ENCODE results near the gene TOX2. TPM values are rescaled to one million over a fixed set of nuclear protein-coding genes. Genes with fewer than 3 reads are reported as not detected.

The TOX2 gene
- total RNA-seq, 2 donors from 2014 or later = 4.0 to 5.6 TPM

- ATAC-seq (no peak), DNase-seq (ENCODE audit: low spot score) (no peak)
- peaks cover 51 to 68% of the 10 kb centered on the region in 2 donors for H3K27me3 Mint-ChIP-seq
- peaks cover 42 to 43% of the 10 kb centered on the region in 2 donors for H3K4me1 Mint-ChIP-seq (ENCODE audit: low read depth in 2 of 2)
- H3K27ac Mint-ChIP-seq = no peak overlapping the region
- no peak overlapping the region for H3K4me3 Mint-ChIP-seq
- no peaks in the 10 kb centered on the region for H3K36me3 Mint-ChIP-seq
- no peaks in the 10 kb centered on the region for H3K9me3 Mint-ChIP-seq
Observed at GRCh38 chr20:43921227-43921780, 6.7 kb downstream of the TOX2 start.

- Mint-ChIP-seq H3K27ac (peak overlapping the region in 1 of 2 donors; percentile 46), H3K4me3 (no peak overlapping the region), H3K4me1 (ENCODE audit: low read depth in 2 of 2) (peaks cover 41% of the 10 kb centered on the region in 2 donors), H3K9me3 (no peaks in the 10 kb centered on the region), H3K27me3 (peaks cover 49 to 68% of the 10 kb centered on the region in 2 donors), H3K36me3 (no peaks in the 10 kb centered on the region)
- DNase-seq (ENCODE audit: low spot score) = no peak
- no peak for ATAC-seq
Observed at GRCh38 chr20:43922614-43923013, 8.0 kb downstream of the TOX2 start.

- Mint-ChIP-seq H3K9me3 (no peaks in the 10 kb centered on the region), H3K27me3 (peaks cover 50 to 75% of the 10 kb centered on the region in 2 donors), H3K4me3 (no peak overlapping the region), H3K4me1 (ENCODE audit: low read depth in 2 of 2) (peaks cover 41% of the 10 kb centered on the region in 2 donors), H3K27ac (peak overlapping the region in 1 of 2 donors; percentile 46), H3K36me3 (no peaks in the 10 kb centered on the region)
- no peak for DNase-seq (ENCODE audit: low spot score)
- no peak for ATAC-seq
Observed at GRCh38 chr20:43923322-43923721, 8.7 kb downstream of the TOX2 start.

GRCh38 chr20:43923917-43924316 is 9.3 kb downstream of the TOX2 start:
- Mint-ChIP-seq H3K27me3 (peaks cover 52 to 75% of the 10 kb centered on the region in 2 donors), H3K36me3 (no peaks in the 10 kb centered on the region), H3K4me3 (peak overlapping the region; percentile 40), H3K9me3 (no peaks in the 10 kb centered on the region), H3K4me1 (ENCODE audit: low read depth in 2 of 2) (peaks cover 41% of the 10 kb centered on the region in 2 donors), H3K27ac (peak overlapping the region in 1 of 2 donors; percentile 46)
- DNase-seq (ENCODE audit: low spot score) (no peak), ATAC-seq (no peak)

GRCh38 chr20:43925215-43925614 is 10.6 kb downstream of the TOX2 start:
- Mint-ChIP-seq H3K36me3 (no peaks in the 10 kb centered on the region), H3K4me3 (peak overlapping the region; percentile 54), H3K27ac (no peak overlapping the region), H3K9me3 (no peaks in the 10 kb centered on the region), H3K27me3 (peaks cover 54 to 75% of the 10 kb centered on the region in 2 donors), H3K4me1 (ENCODE audit: low read depth in 2 of 2) (peaks cover 39 to 41% of the 10 kb centered on the region in 2 donors)
- peak; percentile 77 for DNase-seq (ENCODE audit: low spot score)
- peak; percentile 69 to 72 for ATAC-seq

GRCh38 chr20:43925801-43926200 is 11.1 kb downstream of the TOX2 start:
- ATAC-seq = no peak
- H3K4me3 Mint-ChIP-seq = peak overlapping the region; percentile 54
- no peaks in the 10 kb centered on the region for H3K36me3 Mint-ChIP-seq
- peaks cover 39 to 41% of the 10 kb centered on the region in 2 donors for H3K4me1 Mint-ChIP-seq (ENCODE audit: low read depth in 2 of 2)
- H3K27me3 Mint-ChIP-seq = peaks cover 52 to 70% of the 10 kb centered on the region in 2 donors
- no peak for DNase-seq (ENCODE audit: low spot score)
- H3K9me3 Mint-ChIP-seq = no peaks in the 10 kb centered on the region
- H3K27ac Mint-ChIP-seq = no peak overlapping the region

- peaks cover 37 to 38% of the 10 kb centered on the region in 2 donors for H3K4me1 Mint-ChIP-seq (ENCODE audit: low read depth in 2 of 2)
- DNase-seq (ENCODE audit: low spot score) (no peak), ATAC-seq (no peak)
- no peaks in the 10 kb centered on the region for H3K9me3 Mint-ChIP-seq
- no peaks in the 10 kb centered on the region for H3K36me3 Mint-ChIP-seq
- H3K27me3 Mint-ChIP-seq = peaks cover 54 to 75% of the 10 kb centered on the region in 2 donors
- peak overlapping the region; percentile 36 for H3K4me3 Mint-ChIP-seq
- no peak overlapping the region for H3K27ac Mint-ChIP-seq
Observed at GRCh38 chr20:43926287-43927050, 11.8 kb downstream of the TOX2 start.

- DNase-seq (ENCODE audit: low spot score) (no peak), ATAC-seq (no peak)
- Mint-ChIP-seq H3K9me3 (no peaks in the 10 kb centered on the region), H3K27me3 (peaks cover 50 to 57% of the 10 kb centered on the region in 2 donors), H3K27ac (peak overlapping the region in 1 of 2 donors; percentile 30), H3K36me3 (no peaks in the 10 kb centered on the region), H3K4me3 (no peak overlapping the region), H3K4me1 (ENCODE audit: low read depth in 2 of 2) (peaks cover 0 to 4% of the 10 kb centered on the region in 2 donors)
Observed at GRCh38 chr20:43931976-43932375, 17.3 kb downstream of the TOX2 start.

GRCh38 chr20:43934833-43935232 is 20.2 kb downstream of the TOX2 start:
- Mint-ChIP-seq H3K36me3 (no peaks in the 10 kb centered on the region), H3K4me1 (ENCODE audit: low read depth in 2 of 2) (peaks cover 7 to 10% of the 10 kb centered on the region in 2 donors), H3K4me3 (no peak overlapping the region), H3K27ac (peak overlapping the region in 1 of 2 donors; percentile 8), H3K27me3 (peaks cover 46 to 50% of the 10 kb centered on the region in 2 donors), H3K9me3 (no peaks in the 10 kb centered on the region)
- DNase-seq (ENCODE audit: low spot score) = no peak
- no peak for ATAC-seq

- Mint-ChIP-seq H3K27me3 (peaks cover 49 to 53% of the 10 kb centered on the region in 2 donors), H3K4me3 (no peak overlapping the region), H3K27ac (no peak overlapping the region), H3K9me3 (no peaks in the 10 kb centered on the region), H3K36me3 (no peaks in the 10 kb centered on the region), H3K4me1 (ENCODE audit: low read depth in 2 of 2) (peaks cover 14 to 20% of the 10 kb centered on the region in 2 donors)
- DNase-seq (ENCODE audit: low spot score) (no peak), ATAC-seq (no peak)
Observed at GRCh38 chr20:43936104-43936770, 21.6 kb downstream of the TOX2 start.

GRCh38 chr20:43936805-43937204 is 22.2 kb downstream of the TOX2 start:
- DNase-seq (ENCODE audit: low spot score) = no peak
- Mint-ChIP-seq H3K4me3 (no peak overlapping the region), H3K9me3 (no peaks in the 10 kb centered on the region), H3K4me1 (ENCODE audit: low read depth in 2 of 2) (peaks cover 18 to 24% of the 10 kb centered on the region in 2 donors), H3K27ac (no peak overlapping the region), H3K36me3 (no peaks in the 10 kb centered on the region), H3K27me3 (peaks cover 46 to 47% of the 10 kb centered on the region in 2 donors)
- no peak for ATAC-seq

- H3K4me1 Mint-ChIP-seq (ENCODE audit: low read depth in 2 of 2) = peaks cover 22 to 32% of the 10 kb centered on the region in 2 donors
- ATAC-seq (no peak), DNase-seq (ENCODE audit: low spot score) (no peak)
- no peaks in the 10 kb centered on the region for H3K36me3 Mint-ChIP-seq
- no peak overlapping the region for H3K4me3 Mint-ChIP-seq
- no peak overlapping the region for H3K27ac Mint-ChIP-seq
- H3K9me3 Mint-ChIP-seq = no peaks in the 10 kb centered on the region
- peaks cover 40% of the 10 kb centered on the region in 2 donors for H3K27me3 Mint-ChIP-seq
Observed at GRCh38 chr20:43937591-43937990, 22.9 kb downstream of the TOX2 start.

GRCh38 chr20:43938017-43938655 is 23.5 kb downstream of the TOX2 start:
- H3K36me3 Mint-ChIP-seq = no peaks in the 10 kb centered on the region
- H3K27ac Mint-ChIP-seq = no peak overlapping the region
- no peak for DNase-seq (ENCODE audit: low spot score)
- H3K4me1 Mint-ChIP-seq (ENCODE audit: low read depth in 2 of 2) = peaks cover 27 to 37% of the 10 kb centered on the region in 2 donors
- H3K27me3 Mint-ChIP-seq = peaks cover 38 to 40% of the 10 kb centered on the region in 2 donors
- no peak overlapping the region for H3K4me3 Mint-ChIP-seq
- H3K9me3 Mint-ChIP-seq = no peaks in the 10 kb centered on the region
- no peak for ATAC-seq
